Thoracic aorta (tissue), 2 donors: ENCODE measurements around the gene FGD6. TPM values are rescaled to one million over a fixed set of nuclear protein-coding genes. Genes with fewer than 3 reads are reported as not detected.

Experiments used
- ATAC-seq: fragments of 150-250 bp; one replicate; pipeline ENCODE4 v1.8.0; 2017; ENCODE audit warnings: low read depth; ENCODE audit not compliant: insufficient number of reproducible peaks, low FRiP score
- DNase-seq: peaks from one replicate; pipeline ENCODE4 v3.0.0-alpha.2; 2020; ENCODE audit warnings: low spot score
- H3K27ac ChIP-seq, 2 donors: fragments of 200-600 bp; sonication (generic); 1 replicate in 1 of 2; 2 replicates in 1 of 2; pipeline ENCODE4 v1.5.1; 2016; ENCODE audit warnings: mild to moderate bottlenecking in 2 of 2, moderate library complexity in 2 of 2
- H3K27me3 ChIP-seq: fragments of 200-600 bp; sonication (generic); replicated peaks from 2 replicates; pipeline ENCODE4 v1.6.0; 2016; ENCODE audit warnings: mild to moderate bottlenecking; ENCODE audit not compliant: insufficient read depth
- H3K36me3 ChIP-seq: fragments of 200-600 bp; sonication (generic); one replicate; pipeline ENCODE4 v1.5.1; 2016
- H3K4me1 ChIP-seq, 2 donors: fragments of 200-600 bp; sonication (generic); 1 replicate in 1 of 2; 2 replicates in 1 of 2; pipeline versions ENCODE4 v1.5.1 to v1.6.0; 2016; ENCODE audit warnings: low read depth in 2 of 2, mild to moderate bottlenecking in 1 of 2; ENCODE audit not compliant: control insufficient read depth in 1 of 2
- H3K4me3 ChIP-seq: fragments of 200-600 bp; sonication (generic); 2 replicates; pipeline ENCODE4 v1.5.1; 2016; ENCODE audit warnings: mild to moderate bottlenecking
- H3K9me3 ChIP-seq: fragments of 200-600 bp; sonication (generic); 2 replicates; pipeline ENCODE4 v1.5.1; 2016
- total RNA-seq, 2 donors: library from RNA; depleted of rRNA; stranded (reverse); fragments of >200 nt; gene quantifications; one replicate each; pipeline versions ENCODE4 v1.1.0 to v1.2.3, GENCODE V29; 2016
- TF ChIP-seq, protein P1 (sequence below): fragments of 200-600 bp; sonication (generic); IDR thresholded peaks from one replicate; pipeline ENCODE4 v1.5.1; 2019; ENCODE audit warnings: antibody characterized with exemption

The FGD6 gene
- total RNA-seq, 2 donors from 2014 or later, result 8.4 to 9.8 TPM

GRCh38 chr12:95218150-95219133, 1.2 kb upstream of the FGD6 start:
- Histone ChIP-seq H3K9me3 (no peaks in the 10 kb centered on the region), H3K36me3 (no peaks in the 10 kb centered on the region), H3K27ac (peak overlapping the region; percentile 97 to 99), H3K27me3 (no peaks in the 10 kb centered on the region), H3K4me1 (peaks cover 21 to 52% of the 10 kb centered on the region in 2 donors), H3K4me3 (peak overlapping the region; percentile 84)
- TF ChIP-seq, protein P1, sequence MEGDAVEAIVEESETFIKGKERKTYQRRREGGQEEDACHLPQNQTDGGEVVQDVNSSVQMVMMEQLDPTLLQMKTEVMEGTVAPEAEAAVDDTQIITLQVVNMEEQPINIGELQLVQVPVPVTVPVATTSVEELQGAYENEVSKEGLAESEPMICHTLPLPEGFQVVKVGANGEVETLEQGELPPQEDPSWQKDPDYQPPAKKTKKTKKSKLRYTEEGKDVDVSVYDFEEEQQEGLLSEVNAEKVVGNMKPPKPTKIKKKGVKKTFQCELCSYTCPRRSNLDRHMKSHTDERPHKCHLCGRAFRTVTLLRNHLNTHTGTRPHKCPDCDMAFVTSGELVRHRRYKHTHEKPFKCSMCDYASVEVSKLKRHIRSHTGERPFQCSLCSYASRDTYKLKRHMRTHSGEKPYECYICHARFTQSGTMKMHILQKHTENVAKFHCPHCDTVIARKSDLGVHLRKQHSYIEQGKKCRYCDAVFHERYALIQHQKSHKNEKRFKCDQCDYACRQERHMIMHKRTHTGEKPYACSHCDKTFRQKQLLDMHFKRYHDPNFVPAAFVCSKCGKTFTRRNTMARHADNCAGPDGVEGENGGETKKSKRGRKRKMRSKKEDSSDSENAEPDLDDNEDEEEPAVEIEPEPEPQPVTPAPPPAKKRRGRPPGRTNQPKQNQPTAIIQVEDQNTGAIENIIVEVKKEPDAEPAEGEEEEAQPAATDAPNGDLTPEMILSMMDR, result no peak
- DNase-seq (no peak), ATAC-seq (peak; percentile 15)

- Histone ChIP-seq H3K27ac (peak overlapping the region; percentile 90 to 99), H3K36me3 (no peaks in the 10 kb centered on the region), H3K9me3 (no peaks in the 10 kb centered on the region), H3K4me3 (peak overlapping the region; percentile 84), H3K4me1 (peaks cover 13 to 37% of the 10 kb centered on the region in 2 donors), H3K27me3 (no peaks in the 10 kb centered on the region)
- TF ChIP-seq, protein P1, result no peak
- ATAC-seq (no peak), DNase-seq (no peak)
These were observed 423 bp downstream of the FGD6 start for GRCh38 chr12:95216711-95217376.

DNA sequence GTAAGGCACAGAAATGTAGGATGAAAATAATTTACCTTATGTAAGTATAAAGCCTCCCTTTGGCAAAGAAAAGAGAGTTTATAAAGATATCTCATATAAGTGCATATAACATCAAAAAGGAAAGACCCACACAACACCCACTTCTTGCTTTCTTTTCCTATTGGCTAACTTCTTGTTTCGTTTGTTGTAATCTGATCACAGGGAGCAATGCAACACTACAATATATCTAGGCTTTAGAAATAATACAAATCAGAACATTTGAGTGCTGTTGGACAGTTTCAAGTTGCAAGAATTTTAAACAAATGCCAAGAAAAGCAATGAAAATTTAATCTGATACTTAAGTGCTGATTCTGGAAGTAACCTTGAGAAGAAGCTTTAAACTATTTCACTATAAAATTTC, 1.3 kb downstream of the FGD6 start:
- Histone ChIP-seq H3K27me3 (no peaks in the 10 kb centered on the region), H3K4me1 (peaks cover 7 to 30% of the 10 kb centered on the region in 2 donors), H3K36me3 (no peaks in the 10 kb centered on the region), H3K27ac (peak overlapping the region; percentile 3 to 99), H3K9me3 (no peaks in the 10 kb centered on the region), H3K4me3 (peak overlapping the region; percentile 84)
- ATAC-seq (no peak), DNase-seq (no peak)
- TF ChIP-seq, protein P1, result no peak

- H3K27ac ChIP-seq, result no peak overlapping the region
- no peak for DNase-seq
These were observed 2.8 kb downstream of the FGD6 start for GRCh38 chr12:95214466-95214865.

More at GRCh38 chr12:95214466-95214865, 2.8 kb downstream of the FGD6 start:
- Histone ChIP-seq H3K36me3 (no peaks in the 10 kb centered on the region), H3K27me3 (no peaks in the 10 kb centered on the region), H3K4me1 (peaks cover 2 to 20% of the 10 kb centered on the region in 2 donors), H3K9me3 (no peaks in the 10 kb centered on the region), H3K4me3 (no peak overlapping the region)
- TF ChIP-seq, protein P1, result no peak
- no peak for ATAC-seq
